ENCODE data around the gene SNX6. TPM values are rescaled to one million over a fixed set of nuclear protein-coding genes. Genes with fewer than 3 reads are reported as not detected.

SNX6 gene
- total RNA-seq, 1 experiment from 2014 or later = 69.3 TPM

DNA sequence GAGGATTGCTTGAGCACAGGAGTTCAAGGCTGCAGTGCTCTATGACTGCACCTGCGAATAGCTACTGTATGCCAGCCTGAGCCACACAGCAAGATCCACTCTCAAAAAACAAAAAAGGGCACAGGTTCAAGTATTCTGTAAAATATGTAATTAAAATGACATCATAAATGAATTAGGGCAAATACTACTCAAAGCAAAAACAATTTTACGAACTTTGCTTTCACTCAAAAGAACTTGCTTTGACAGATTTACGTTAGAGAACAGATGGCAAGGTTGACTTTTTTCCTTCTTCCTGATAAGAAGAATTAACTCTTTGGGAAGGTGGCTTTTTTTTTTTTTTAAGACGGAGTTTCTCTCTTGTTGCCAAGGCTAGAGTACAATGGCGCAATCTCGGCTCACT is 46.4 kb downstream of the SNX6 start:
- Histone ChIP-seq H4K20me1 (ENCODE audit: control insufficient read depth, insufficient read depth, insufficient read length) (no peaks in the 10 kb centered on the region), H3K14ac (ENCODE audit: insufficient read depth, low read length) (no peak overlapping the region), H3K9ac (ENCODE audit: extremely low read depth, insufficient read length, low read length) (no peak overlapping the region), H3K56ac (ENCODE audit: insufficient read length, low read depth, low read length) (no peak overlapping the region), H3T11ph (ENCODE audit: low read length) (no peak overlapping the region), H4K91ac (ENCODE audit: insufficient read length, low read depth, low read length) (no peak overlapping the region), H2BK120ac (ENCODE audit: low read depth, low read length, poor library complexity, severe bottlenecking) (no peak overlapping the region), H3K23ac (ENCODE audit: insufficient read length, low read depth, low read length) (no peak overlapping the region), H2BK15ac (ENCODE audit: low read depth, low read length) (no peak overlapping the region), H3K27me3 (ENCODE audit: insufficient read depth, low read length) (no peaks in the 10 kb centered on the region), H3K4ac (ENCODE audit: low read depth, low read length) (no peak overlapping the region), H2BK5ac (ENCODE audit: insufficient read length, low read length) (no peak overlapping the region), H2BK12ac (ENCODE audit: insufficient read length, low read depth, low read length) (no peak overlapping the region), H3K9me3 (ENCODE audit: control insufficient read depth, low read depth, low read length) (no peaks in the 10 kb centered on the region), H3K18ac (ENCODE audit: insufficient read length, low read depth, low read length) (no peak overlapping the region), H4K8ac (replicated peaks; ENCODE audit: insufficient read length, low read depth, low read length) (no peak overlapping the region), H3K23me2 (ENCODE audit: insufficient read length, low read depth, low read length, poor library complexity, severe bottlenecking) (no peaks in the 10 kb centered on the region), H4K5ac (ENCODE audit: insufficient read length, low read depth, low read length) (no peak overlapping the region), H2BK20ac (ENCODE audit: low read depth, low read length, poor library complexity, severe bottlenecking) (no peak overlapping the region), H3K4me1 (ENCODE audit: insufficient read depth, low read length) (no peaks in the 10 kb centered on the region), H3K4me2 (ENCODE audit: insufficient read depth, insufficient read length, low read length) (no peak overlapping the region), H3K79me2 (ENCODE audit: insufficient read depth, low read length) (no peaks in the 10 kb centered on the region), H2AFZ (ENCODE audit: low read length) (no peak overlapping the region), H3K79me1 (ENCODE audit: insufficient read depth, low read depth, low read length, poor library complexity, severe bottlenecking) (no peaks in the 10 kb centered on the region), H3K27ac (ENCODE audit: insufficient read length, low read depth, low read length) (no peak overlapping the region), H2AK5ac (ENCODE audit: insufficient read length, low read length) (no peak overlapping the region)
- WGBS (ENCODE audit: extremely low coverage, insufficient read length, low lambda C conversion rate) = no CpG with 5 or more reads among the region's 6 CpGs
- H3K27me3 Mint-ChIP-seq (ENCODE audit: low read depth) = no peaks in the 10 kb centered on the region
- H3K36me3 Mint-ChIP-seq (ENCODE audit: insufficient read depth in 1 of 3, low read depth in 3 of 3) = peaks cover 28 to 69% (median 66%) of the 10 kb centered on the region in 3 experiments
- TF ChIP-seq, protein P1, sequence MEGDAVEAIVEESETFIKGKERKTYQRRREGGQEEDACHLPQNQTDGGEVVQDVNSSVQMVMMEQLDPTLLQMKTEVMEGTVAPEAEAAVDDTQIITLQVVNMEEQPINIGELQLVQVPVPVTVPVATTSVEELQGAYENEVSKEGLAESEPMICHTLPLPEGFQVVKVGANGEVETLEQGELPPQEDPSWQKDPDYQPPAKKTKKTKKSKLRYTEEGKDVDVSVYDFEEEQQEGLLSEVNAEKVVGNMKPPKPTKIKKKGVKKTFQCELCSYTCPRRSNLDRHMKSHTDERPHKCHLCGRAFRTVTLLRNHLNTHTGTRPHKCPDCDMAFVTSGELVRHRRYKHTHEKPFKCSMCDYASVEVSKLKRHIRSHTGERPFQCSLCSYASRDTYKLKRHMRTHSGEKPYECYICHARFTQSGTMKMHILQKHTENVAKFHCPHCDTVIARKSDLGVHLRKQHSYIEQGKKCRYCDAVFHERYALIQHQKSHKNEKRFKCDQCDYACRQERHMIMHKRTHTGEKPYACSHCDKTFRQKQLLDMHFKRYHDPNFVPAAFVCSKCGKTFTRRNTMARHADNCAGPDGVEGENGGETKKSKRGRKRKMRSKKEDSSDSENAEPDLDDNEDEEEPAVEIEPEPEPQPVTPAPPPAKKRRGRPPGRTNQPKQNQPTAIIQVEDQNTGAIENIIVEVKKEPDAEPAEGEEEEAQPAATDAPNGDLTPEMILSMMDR (conservative IDR thresholded peaks at IDR 0.05) = no peak
- no peaks in the 10 kb centered on the region for H3K9me3 Mint-ChIP-seq
- H3K4me3 Mint-ChIP-seq = no peak overlapping the region
- H3K27ac Mint-ChIP-seq = peak overlapping the region in 1 of 3 experiments; percentile 67; a peak in 1 of 7 replicates
- H3K4me1 Mint-ChIP-seq = no peaks in the 10 kb centered on the region
- no peak for DNase-seq

All from H9 (cell line).